IPS-18c (cell line): ENCODE results near the gene CACNA1H.

ENCODE experiments used
- H3K4me3 ChIP-seq: 2 replicates; pipeline ENCODE4 v1.7.0; 2013; ENCODE audit warnings: low read depth, mild to moderate bottlenecking, low read length, moderate library complexity; ENCODE audit not compliant: insufficient read depth
- H3K9me3 ChIP-seq: one replicate; pipeline ENCODE4 v1.6.1; 2013; ENCODE audit warnings: mild to moderate bottlenecking, low read length, moderate library complexity; ENCODE audit not compliant: control insufficient read depth, insufficient read depth

Gene CACNA1H

DNA sequence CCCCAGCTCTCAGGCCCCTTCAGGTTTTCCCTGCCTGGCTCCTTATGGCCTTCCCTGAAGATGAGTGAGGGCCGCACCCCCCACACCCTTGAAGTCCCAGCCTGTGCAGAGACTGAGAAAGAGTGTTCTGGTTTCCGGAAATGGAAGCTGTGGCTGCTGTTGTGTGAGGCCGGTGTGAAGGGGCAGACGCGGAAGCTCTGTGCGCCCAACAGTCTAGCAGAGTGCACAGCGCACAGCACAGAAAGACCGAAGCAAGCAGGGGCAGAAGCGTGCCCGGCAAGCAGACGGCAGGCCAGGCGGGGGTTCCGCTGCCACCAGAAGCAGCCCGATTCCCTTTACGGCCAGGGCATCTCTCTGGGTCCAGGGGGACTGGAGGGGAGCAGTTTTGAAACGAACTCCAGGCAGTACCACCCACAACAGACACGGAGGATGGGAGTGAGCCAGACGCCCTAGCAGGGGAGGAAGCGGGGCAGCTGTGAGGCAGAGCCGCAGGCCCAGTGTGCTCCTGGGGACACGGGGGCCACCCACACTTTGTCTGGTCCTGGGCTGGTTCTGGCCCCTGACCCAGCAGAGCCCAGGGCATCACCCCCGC lies 55.4 kb downstream of the CACNA1H start:
- Histone ChIP-seq H3K4me3 (no peak overlapping the region), H3K9me3 (no peaks in the 10 kb centered on the region)

DNA sequence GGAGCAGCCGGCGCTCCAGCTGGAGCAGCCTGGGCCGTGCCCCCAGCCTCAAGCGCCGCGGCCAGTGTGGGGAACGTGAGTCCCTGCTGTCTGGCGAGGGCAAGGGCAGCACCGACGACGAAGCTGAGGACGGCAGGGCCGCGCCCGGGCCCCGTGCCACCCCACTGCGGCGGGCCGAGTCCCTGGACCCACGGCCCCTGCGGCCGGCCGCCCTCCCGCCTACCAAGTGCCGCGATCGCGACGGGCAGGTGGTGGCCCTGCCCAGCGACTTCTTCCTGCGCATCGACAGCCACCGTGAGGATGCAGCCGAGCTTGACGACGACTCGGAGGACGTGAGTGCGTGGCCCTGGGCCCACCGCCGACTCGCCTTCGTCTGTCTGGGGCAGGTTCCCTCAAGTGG lies 56.2 kb downstream of the CACNA1H start:
- no peaks in the 10 kb centered on the region for H3K9me3 ChIP-seq
- no peak overlapping the region for H3K4me3 ChIP-seq

DNA sequence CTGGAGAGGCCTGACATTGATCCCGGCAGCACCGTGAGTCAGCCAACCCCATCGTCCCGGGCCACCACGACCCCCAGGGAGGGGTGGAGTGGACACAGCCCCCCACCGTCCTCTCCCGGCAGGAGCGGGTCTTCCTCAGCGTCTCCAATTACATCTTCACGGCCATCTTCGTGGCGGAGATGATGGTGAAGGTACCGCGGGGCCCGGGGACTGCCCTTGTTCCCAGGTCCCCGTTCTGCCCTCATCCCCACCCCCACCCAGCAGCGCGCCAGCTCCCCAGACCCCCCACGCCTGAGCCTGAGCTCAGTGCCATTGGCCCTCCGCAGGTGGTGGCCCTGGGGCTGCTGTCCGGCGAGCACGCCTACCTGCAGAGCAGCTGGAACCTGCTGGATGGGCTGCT lies 57.6 kb downstream of the CACNA1H start:
- Histone ChIP-seq H3K9me3 (no peaks in the 10 kb centered on the region), H3K4me3 (no peak overlapping the region)

DNA sequence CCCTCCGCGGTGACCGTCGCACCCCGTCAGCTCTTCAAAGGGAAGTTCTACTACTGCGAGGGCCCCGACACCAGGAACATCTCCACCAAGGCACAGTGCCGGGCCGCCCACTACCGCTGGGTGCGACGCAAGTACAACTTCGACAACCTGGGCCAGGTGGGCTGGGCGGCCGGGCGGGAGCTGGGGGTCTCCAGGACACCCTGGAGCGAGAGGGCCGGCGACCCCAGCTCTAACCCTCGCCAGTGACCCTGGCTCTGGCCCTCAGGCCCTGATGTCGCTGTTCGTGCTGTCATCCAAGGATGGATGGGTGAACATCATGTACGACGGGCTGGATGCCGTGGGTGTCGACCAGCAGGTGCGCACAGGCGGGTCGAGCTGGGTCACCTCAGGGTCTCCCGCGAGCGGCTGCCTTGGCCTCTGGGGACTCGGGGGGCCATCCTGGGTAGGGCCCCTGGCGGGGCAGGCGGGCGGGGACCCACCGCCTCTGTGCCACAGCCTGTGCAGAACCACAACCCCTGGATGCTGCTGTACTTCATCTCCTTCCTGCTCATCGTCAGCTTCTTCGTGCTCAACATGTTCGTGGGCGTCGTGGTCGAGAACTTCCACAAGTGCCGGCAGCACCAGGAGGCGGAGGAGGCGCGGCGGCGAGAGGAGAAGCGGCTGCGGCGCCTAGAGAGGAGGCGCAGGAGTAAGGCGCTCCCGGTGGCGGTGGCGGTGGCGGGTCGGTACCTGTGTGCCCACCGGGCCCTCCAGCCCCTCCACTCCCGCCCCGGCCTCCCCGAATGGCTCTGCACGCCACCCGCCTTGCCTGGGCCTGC lies 58.8 kb downstream of the CACNA1H start:
- Histone ChIP-seq H3K9me3 (no peaks in the 10 kb centered on the region), H3K4me3 (no peak overlapping the region)

DNA sequence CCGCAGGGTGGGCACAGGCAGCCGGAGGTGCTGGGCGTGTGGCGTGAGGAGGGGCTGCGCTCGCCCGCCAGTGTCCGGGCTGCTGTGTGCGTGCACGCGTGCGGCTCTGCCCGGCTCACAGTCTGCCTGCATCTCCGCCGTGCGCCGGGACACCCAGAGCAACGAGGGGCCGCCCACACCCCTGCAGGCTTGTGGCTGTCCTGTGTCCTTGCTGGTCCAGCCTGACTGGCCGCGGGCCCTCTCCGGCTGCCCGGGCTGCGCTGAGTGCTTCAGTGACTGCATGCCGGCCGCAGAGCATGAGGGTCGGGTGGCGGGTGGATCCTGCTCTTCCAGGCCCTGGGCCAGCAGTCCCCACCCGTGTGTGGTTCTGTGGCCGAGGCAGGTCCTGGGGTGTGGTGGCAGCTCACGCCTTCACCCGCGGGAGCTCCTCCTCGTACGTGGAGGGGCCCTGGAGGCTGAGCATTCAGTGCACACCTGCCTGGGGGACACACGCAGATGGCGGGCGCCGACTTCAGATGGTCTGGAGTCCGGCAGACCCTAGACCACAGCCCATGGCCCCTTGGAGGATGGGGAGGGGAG lies 59.8 kb downstream of the CACNA1H start:
- Histone ChIP-seq H3K9me3 (no peaks in the 10 kb centered on the region), H3K4me3 (no peak overlapping the region)

DNA sequence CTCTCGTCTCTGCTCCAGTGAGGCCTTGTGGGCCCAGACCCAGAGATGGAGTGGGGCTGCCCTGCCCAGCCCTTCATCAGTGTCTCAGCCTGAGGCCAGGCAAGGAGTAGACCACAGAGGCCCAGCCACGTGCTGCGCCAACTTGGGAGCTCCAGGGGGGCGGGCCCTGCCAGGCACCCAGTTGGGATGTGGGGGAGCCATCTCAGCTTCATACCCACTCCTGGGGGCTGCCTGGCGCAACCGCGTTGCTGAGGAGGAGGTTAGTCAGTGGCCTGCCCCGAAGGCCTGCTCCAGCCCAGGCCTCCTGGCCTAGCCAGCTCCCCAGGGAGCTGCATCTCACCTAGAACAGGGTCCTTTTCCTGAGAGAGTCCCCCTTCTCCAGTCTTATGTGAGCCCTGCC lies 60.3 kb downstream of the CACNA1H start:
- Histone ChIP-seq H3K4me3 (no peak overlapping the region), H3K9me3 (no peaks in the 10 kb centered on the region)

DNA sequence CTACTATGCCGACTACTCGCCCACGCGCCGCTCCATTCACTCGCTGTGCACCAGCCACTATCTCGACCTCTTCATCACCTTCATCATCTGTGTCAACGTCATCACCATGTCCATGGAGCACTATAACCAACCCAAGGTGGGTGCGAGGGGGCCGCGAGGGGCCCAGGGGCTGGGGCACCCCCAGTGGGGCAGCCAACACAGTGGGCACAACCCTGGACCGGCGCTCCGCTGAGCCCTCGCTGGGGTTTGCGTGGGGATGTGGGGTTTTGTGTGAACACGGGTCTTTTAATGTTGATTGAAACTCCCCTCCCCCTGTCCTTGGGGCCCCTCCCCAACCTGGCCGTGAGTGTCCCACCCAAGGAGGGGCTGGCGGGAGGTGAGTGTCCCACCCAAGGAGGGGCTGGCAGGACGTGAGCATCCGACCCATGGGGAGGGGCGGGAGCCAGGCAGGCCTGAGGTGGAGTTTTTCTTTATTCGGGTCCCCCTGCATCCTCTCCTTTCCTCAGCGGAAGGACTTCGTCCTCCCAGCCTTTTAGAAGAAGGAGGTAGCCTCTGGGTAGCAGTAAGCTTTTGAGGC lies 61.0 kb downstream of the CACNA1H start:
- Histone ChIP-seq H3K4me3 (no peak overlapping the region), H3K9me3 (no peaks in the 10 kb centered on the region)

DNA sequence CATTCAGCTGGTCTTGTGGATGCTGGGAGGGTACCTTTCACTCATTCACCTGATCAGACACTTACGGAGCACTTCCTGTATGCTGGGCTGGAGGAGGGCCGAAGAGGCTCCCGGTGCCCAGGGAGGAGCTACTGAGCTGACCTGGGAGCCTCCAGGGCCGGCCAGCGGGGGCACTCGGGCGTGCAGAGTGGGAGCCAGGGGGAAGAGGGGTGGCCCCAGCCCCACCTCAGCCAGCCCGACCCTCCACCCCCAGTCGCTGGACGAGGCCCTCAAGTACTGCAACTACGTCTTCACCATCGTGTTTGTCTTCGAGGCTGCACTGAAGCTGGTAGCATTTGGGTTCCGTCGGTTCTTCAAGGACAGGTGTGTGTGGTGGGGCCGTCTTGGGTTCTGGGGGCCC lies 61.8 kb downstream of the CACNA1H start:
- H3K4me3 ChIP-seq, result no peak overlapping the region
- no peaks in the 10 kb centered on the region for H3K9me3 ChIP-seq

DNA sequence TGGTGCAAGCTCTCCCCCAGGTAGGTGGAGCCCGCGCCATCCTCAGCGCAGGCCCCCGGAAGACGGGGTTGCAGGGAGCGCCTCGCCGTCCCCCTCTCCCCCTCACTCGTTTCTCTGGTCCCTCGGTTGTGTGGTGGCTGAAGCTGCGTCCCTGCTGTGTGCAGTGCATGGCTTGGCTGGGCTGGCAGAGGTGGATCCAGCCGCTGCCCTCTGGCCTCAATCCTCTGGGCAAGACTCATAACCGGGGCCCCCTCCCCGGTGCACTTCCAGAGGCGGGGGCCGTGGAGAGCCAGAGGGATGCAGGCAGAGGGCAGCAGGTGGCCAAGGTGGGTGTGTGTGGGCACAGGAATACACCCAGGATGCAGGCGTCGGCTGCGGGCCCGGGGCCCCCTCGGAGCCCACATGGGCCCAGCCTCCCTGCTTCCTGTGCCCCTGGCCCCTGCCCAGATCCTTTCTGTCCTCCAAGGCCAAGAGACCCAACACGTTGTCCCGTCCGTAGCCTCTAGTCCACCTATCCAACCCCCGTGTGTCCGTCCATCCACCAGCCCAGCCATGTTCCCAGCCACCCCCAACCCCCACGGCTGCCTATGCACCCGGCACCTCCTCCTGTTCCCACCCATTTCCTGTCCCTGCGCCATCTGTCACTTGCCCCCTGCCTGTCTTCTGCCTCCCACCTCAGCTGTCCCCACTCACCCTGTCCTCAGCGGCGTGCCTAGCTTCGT lies 62.8 kb downstream of the CACNA1H start:
- Histone ChIP-seq H3K4me3 (no peak overlapping the region), H3K9me3 (no peaks in the 10 kb centered on the region)

DNA sequence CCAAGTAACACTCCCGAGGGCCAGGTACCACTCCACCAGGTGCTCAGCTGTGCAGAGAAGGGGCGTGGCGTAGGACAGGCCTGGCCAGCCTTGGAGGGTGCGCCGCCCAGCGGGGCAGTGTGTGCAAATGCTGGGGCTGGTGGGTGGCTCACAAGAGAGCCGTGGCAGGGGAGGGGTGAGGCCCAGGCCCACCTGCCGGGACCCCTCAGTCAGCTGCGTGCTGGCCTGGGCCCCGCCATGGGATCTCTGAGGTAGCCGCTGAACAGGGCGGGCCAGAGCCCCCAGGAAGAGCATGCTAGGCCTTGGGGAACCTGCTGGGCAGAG lies 63.4 kb downstream of the CACNA1H start:
- no peak overlapping the region for H3K4me3 ChIP-seq
- no peaks in the 10 kb centered on the region for H3K9me3 ChIP-seq

DNA sequence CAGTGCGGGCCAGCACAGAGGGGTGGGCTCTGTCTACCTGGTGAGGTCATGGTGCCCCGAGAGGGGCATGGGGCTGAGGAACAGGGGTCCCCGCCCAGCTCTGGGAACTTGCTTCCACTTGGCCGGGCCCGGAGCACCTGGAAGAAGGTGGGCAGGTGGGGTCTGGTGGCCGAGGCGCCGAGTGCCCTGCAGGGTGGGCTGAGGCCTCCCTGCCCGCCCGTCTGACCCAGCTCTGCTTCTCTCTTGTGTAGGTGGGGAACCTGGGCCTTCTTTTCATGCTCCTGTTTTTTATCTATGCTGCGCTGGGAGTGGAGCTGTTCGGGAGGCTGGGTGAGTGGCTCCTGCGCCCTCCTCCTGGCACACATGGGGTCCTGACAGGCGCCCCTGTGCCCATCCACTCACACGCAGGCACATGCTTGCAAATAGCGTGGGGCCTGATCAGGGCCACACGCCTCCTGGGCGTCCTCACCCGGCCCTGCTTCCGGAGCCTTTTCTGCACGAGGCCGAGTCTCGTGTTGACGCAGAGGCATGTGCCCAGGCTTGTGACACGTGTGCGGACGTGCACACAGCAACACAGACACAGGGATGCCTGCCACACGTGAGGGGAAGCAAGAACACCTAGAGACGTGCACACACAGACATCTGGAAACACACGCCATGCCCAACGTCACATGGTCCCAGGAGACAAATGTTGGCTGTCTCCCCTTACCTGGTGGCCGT lies 63.9 kb downstream of the CACNA1H start:
- H3K9me3 ChIP-seq, result no peaks in the 10 kb centered on the region
- H3K4me3 ChIP-seq, result no peak overlapping the region

DNA sequence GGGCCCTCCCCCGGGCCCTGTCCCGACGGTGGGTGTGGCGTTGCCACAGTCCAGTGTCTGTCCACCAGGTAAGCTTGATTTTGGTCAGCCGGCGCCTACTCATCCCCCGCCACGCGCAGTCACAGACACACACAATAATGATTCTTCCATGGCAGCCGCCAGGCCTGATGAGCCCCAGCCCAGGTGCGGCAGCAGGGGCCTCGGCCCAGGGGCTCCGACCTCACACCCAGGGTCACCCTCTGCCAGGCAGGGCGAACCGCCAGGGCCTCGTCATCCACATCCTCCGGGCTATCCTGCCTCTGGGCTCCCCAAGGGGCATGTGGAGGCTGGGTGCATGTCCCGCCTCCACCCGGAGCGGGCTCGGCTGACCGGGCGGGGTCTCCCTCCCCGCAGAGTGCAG lies 64.6 kb downstream of the CACNA1H start:
- no peaks in the 10 kb centered on the region for H3K9me3 ChIP-seq
- no peak overlapping the region for H3K4me3 ChIP-seq

DNA sequence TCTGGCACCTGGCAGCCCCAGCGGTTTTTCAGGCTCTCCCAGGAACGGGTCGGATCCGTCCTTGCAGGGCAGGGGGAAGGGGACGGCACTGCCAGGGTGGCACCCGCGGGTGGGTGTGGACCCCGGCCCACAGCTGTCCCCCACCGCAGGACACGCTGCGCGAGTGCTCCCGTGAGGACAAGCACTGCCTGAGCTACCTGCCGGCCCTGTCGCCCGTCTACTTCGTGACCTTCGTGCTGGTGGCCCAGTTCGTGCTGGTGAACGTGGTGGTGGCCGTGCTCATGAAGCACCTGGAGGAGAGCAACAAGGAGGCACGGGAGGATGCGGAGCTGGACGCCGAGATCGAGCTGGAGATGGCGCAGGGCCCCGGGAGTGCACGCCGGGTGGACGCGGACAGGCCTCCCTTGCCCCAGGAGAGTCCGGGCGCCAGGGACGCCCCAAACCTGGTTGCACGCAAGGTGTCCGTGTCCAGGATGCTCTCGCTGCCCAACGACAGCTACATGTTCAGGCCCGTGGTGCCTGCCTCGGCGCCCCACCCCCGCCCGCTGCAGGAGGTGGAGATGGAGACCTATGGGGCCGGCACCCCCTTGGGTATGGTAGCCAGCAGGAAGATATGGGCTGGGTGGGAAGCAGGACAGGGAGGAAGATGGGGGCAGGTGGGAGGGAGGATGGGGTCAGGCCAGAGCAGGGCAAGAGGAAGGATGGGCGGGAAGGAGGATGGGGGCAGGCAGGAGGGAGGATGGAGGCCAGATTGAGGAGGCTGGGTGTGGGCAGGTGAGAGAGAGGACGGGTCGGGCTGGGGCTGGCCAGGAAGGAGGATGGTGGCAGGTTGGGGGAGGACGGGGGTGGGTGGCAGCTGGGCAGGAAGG lies 65.4 kb downstream of the CACNA1H start:
- no peak overlapping the region for H3K4me3 ChIP-seq
- H3K9me3 ChIP-seq, result no peaks in the 10 kb centered on the region

DNA sequence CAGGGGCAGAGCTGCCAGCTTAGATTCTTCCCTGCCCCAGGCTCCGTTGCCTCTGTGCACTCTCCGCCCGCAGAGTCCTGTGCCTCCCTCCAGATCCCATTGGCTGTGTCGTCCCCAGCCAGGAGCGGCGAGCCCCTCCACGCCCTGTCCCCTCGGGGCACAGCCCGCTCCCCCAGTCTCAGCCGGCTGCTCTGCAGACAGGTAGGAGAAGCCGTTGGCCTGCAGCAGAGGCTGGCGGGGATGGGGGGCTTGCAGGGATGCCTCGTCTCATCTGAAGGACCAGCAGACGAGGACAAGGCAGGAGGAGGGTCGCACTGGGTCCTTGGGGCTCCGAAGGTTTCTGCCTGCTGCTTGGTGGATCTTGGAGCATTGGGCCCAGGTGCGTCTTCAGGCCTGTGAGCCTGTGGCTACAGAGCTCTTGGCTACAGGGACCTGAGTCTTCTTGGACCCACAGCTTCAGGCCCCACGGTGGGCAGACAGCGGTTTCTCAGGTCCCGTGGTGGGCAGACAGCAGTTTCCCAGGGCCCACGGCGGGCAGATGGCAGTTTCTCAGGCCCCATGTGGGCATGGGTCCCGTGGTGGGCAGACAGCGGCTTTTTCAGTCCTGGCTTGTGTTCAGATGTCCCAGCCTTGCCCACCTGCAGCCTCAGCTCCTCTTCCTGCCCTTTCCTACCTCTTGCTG lies 66.2 kb downstream of the CACNA1H start:
- H3K4me3 ChIP-seq, result no peak overlapping the region
- no peaks in the 10 kb centered on the region for H3K9me3 ChIP-seq

DNA sequence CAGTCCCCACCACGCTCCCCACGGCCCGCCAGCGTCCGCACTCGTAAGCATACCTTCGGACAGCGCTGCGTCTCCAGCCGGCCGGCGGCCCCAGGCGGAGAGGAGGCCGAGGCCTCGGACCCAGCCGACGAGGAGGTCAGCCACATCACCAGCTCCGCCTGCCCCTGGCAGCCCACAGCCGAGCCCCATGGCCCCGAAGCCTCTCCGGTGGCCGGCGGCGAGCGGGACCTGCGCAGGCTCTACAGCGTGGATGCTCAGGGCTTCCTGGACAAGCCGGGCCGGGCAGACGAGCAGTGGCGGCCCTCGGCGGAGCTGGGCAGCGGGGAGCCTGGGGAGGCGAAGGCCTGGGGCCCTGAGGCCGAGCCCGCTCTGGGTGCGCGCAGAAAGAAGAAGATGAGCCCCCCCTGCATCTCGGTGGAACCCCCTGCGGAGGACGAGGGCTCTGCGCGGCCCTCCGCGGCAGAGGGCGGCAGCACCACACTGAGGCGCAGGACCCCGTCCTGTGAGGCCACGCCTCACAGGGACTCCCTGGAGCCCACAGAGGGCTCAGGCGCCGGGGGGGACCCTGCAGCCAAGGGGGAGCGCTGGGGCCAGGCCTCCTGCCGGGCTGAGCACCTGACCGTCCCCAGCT lies 67.3 kb downstream of the CACNA1H start:
- Histone ChIP-seq H3K9me3 (peaks cover under 1% of the 10 kb centered on the region), H3K4me3 (no peak overlapping the region)
